CD4-positive, alpha-beta T cell treated with Interleukin-1 beta for 1 hour (primary cell): ENCODE data around the gene ERC2.

Experiments used
- DNase-seq, 2 donors: peaks; one replicate each; pipeline ENCODE4 v3.0.0-alpha.2; 2020 to 2022

The ERC2 gene

GRCh38 chr3:55812394-55813013 is 655.8 kb downstream of the ERC2 start:
- DNase-seq = no peak

- DNase-seq = no peak
Observed at GRCh38 chr3:55807210-55807609, 661.1 kb downstream of the ERC2 start.

DNA sequence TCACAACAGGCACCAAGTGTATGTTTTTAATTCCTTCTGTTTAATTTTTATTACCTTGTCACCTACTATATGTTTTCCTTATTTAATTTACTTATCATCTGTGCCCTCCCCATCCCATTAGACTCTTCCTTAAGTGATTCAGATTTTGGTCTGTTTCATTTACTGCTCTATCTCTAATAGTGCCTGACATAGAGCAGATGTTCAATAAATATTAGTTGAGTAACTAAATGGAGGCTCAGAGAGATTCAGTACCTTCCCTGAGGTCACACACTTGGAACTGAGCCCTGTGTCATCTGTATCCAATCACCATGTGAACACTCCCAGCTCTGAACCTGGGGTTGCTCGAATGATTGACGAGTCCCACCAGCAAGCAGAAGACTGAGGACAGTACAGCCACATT is 663.1 kb downstream of the ERC2 start:
- DNase-seq = no peak

DNA sequence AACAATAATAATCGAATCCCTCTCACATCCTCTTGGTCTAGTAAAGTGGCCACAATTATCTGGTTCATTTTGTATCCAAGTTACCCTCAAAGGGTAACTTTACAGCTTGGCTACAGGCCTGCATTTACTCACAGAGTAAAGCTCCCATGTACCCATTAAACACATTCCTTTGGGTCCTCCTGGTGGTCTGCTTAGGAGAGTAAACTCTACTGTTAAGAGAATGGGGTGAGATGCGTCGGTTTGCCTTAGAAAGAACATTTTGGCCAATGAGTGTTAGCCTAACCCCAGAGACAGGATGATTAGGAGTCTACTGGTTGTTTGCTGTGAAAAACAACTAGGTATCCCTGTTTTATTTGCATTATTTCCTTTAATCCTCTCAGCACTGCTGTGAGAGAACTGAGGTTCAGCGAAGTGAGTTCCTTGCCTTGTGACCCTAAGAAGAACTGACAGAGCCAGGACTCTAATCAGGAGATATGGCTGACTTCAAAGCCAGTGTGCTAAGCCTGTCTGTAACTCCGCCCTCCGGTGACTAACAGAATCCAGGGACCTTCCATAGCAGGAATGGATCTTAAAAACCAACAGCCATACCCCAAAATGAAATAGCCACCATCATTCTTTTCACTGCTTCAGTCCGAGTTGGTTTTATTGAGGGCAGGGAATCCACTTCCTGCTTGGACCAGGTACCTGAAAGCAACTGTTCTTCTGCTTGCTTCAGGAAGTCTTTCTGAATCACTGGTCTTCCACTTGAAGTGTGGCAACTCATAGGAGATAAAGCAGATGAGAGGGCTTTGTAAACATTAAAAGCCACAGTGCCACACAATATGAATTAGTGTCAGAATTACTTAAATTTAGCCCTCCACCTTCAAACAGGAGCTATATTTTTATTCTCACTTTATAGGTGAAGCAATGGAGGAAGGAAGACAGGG is 663.8 kb downstream of the ERC2 start:
- DNase-seq = no peak

GRCh38 chr3:55802816-55803215 is 665.5 kb downstream of the ERC2 start:
- DNase-seq = no peak

DNA sequence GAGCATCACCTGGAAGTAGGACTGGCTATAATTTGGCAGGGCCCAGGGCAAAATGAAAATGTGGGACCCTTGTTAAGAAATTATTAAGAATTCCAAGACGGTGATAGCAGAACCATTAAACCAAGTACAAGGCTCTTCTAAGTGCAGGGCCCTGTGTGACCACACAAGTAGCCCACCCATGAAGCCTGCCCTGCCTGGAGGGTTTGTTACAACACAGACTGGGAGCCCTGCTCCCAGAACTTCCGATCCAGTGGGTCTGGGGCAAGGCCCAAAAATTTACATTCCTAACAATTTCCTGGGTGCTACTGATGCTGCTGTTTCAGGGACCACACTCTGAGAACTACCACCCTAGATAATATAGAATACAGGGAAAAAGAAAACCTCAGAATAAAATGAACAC is 666.6 kb downstream of the ERC2 start:
- no peak for DNase-seq

DNA sequence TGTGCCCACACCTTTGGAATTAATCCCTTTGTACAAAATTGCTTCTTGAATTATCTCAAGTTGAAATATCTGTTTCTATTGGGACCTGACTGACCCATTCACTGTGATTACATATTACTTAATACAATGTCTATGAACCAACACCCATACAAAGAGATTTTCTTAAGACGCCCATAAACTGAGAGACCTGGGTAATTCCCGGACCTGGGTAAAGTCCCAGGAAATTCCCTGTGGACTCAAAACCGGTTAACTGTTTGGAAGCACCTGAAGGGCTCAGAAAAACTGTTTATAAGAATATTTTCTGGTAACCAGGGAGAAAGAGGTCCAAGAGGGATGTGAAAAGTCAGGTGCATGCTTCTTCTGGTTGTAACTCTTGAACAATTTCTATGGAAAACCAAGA is 667.2 kb downstream of the ERC2 start:
- no peak for DNase-seq

- DNase-seq = no peak
Observed at GRCh38 chr3:55797775-55798174, 670.5 kb downstream of the ERC2 start.

DNA sequence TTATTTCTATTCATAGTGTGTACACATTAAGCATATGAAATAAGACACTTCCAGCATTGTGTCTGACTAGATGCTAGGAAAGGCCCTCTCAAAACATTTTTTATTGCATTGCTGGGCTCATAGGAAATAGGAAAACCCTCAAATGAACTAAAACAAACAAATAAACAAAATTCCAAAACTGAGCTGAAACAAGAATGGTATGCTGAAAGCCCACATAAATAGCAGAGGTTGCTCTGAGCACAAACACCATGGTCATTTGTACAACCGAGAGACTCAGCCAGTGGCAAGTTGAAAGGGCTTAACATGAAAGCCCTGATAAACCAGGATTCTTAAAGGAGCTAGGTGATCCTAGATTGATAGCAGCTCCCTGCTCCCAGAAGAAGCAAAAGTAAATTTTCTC is 671.2 kb downstream of the ERC2 start:
- no peak for DNase-seq

- no peak for DNase-seq
Observed at GRCh38 chr3:55796533-55796932, 671.7 kb downstream of the ERC2 start.

DNA sequence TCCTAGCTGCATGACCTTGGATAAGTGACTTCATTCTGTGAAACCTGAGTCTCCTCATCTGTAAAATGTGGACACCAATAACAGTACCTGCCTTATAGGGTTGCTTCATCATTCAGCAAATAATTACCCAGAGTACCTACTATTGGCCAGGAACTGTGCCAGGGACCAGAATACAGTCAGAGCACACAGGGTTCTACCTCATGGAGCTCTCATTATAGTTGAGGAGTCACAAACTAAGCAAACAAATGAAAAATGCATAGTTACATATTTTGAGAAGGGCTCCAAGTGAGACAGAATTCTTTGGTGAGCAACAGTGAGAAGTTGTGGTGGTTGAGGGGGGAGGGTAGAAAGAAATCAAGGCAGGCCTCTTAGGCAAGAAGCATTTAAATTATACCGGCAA is 672.5 kb downstream of the ERC2 start:
- no peak for DNase-seq

DNA sequence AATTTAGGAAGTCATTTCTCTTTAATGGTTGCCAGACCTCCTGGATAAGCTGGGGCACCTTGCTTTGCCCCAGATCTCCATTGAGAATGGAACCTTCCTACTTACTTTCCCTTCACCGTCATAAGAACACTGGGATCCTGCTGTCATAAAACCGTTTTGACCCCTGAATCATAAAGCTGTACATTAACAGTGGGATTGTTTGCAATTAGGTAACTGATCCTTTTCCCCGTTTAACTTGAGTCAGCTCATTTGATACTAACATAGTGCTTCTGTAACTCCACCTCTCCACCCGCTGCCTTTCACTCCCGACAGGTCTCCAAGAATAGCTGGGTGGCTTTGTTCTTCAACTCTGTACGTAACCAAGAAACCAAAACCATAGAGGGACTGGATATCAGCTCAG is 673.0 kb downstream of the ERC2 start:
- DNase-seq = no peak

GRCh38 chr3:55792742-55793141 is 675.5 kb downstream of the ERC2 start:
- no peak for DNase-seq

DNA sequence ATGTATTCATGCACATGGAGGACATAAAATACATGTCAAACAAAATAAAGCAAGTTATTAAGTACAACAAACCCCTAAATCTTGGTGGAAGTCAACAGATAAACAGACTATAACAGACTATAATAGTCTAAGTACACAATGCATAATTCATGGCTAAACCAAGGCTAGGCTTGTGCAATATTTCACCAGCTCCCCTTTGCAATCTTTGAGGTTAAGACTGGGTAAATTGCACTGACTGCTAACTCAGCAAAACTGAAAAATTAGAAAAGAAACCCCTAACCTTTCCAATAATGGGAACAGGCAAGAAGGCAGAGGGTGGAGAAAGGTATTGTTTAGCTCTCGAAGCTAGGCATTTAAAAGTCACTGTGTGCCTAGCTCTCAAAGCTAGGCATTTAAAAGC is 676.3 kb downstream of the ERC2 start:
- no peak for DNase-seq

GRCh38 chr3:55790596-55791350 is 677.5 kb downstream of the ERC2 start:
- DNase-seq = no peak

GRCh38 chr3:55789516-55789915 is 678.8 kb downstream of the ERC2 start:
- DNase-seq = no peak

GRCh38 chr3:55782807-55783206 is 685.5 kb downstream of the ERC2 start:
- no peak for DNase-seq

GRCh38 chr3:55782351-55782750 is 685.9 kb downstream of the ERC2 start:
- DNase-seq = no peak

DNA sequence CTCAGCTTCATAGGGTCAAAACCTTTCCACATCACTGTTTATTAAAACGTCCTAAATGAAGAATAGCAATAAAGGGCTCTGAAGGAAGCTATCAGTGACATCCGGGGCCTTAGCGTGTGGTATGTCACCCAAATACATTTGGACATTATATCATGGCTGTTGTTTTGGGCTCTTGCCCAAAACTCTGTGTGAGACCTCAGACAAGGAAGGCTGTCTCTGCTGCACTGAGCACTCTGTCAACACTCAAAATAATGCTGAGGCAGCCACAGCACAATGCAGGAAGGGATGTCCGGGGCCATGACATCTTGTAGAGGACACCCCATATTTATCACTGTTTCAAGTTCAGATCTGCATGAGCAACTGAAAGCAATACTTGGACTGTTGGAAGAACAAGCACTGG is 687.4 kb downstream of the ERC2 start:
- no peak for DNase-seq

DNA sequence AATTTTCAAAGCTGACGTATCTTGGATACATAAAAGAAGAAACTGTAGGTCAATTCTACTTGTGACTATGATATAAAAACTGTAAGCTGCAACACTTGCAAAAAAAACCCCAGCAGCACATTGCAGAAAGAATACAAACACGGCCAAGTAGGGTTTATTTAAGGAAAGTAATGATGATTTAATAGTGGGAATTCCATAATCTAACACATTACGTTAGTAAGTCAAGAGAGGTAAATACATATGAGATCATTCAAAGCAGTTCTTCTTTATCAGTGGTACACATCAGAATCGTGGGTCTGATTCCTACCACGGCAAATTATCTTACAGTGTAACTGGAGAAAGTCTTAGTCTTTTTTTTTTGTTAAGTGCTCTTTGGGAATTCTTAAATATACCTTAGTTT is 688.7 kb downstream of the ERC2 start:
- no peak for DNase-seq

- no peak for DNase-seq
Observed at GRCh38 chr3:55775366-55776154, 692.7 kb downstream of the ERC2 start.

GRCh38 chr3:55774856-55775255 is 693.4 kb downstream of the ERC2 start:
- no peak for DNase-seq

- no peak for DNase-seq
Observed at GRCh38 chr3:55771503-55771902, 696.8 kb downstream of the ERC2 start.
